K562 (cell line): ENCODE data around the gene CEP68. TPM values are rescaled to one million over a fixed set of nuclear protein-coding genes. Genes with fewer than 3 reads are reported as not detected.

Experiments
- ATAC-seq: fragments of 200-7000 bp; cut with Tn5 transposase; 3 replicates; pipeline ENCODE4 v1.9.1; 2020; ENCODE audit warnings: moderate library complexity
- Bru-seq: library from RNA; stranded (reverse); fragments of 400-500 nt; gene quantifications from one replicate; lab custom pipeline; 2021; lab: Mats Ljungman, UMichigan
- BruChase-seq, 2 experiments: library from RNA; stranded (reverse); fragments of 400-500 nt; gene quantifications; one replicate each; lab custom pipeline; 2021; lab: Mats Ljungman, UMichigan
- BruUV-seq: library from RNA; stranded (reverse); fragments of 400-500 nt; replicated peaks from 2 replicates; lab custom pipeline; 2021; lab: Mats Ljungman, UMichigan
- CTCF ChIA-PET: fragments of 300-600 bp; formaldehyde crosslinking; extraction: SDS; loops from one replicate; lab custom pipeline; 2021; ENCODE audit warnings: low intra/inter-chr PET ratio; lab: Yijun Ruan, JAX
- POLR2A ChIA-PET: fragments of 300-600, 350-650 bp; sonication (Branson Sonifier 250); formaldehyde crosslinking; extraction: SDS; loops from one replicate; lab custom pipeline; 2021; ENCODE audit warnings: antibody characterized with exemption, inconsistent platforms; lab: Yijun Ruan, JAX
- DNase-seq, 4 experiments: peaks; one replicate each; pipeline versions ENCODE4 v3.0.0 to v3.0.0-alpha.2; 2011 to 2018; ENCODE audit warnings: low spot score in 3 of 4, mixed read lengths in 3 of 4; ENCODE audit errors: extremely low read depth in 1 of 4
- FAIRE-seq: peaks from 2 replicates; lab custom pipeline; 2011; peaks lifted over from hg19 to GRCh38; lab: Jason Lieb, UNC
- H2AFZ ChIP-seq: 2 replicates; pipeline ENCODE4 v1.6.0; 2011; ENCODE audit warnings: low read depth, low read length, control low read depth, inconsistent platforms
- H3K27ac ChIP-seq: fragments of 200-600 bp; 3 replicates; pipeline ENCODE4 v1.8.0; 2011; ENCODE audit warnings: low read depth, mild to moderate bottlenecking, control low read depth, inconsistent platforms, low read length, moderate library complexity, mixed read lengths; ENCODE audit errors: extremely low read depth
- H3K27me3 ChIP-seq, 2 experiments: fragments of 300-600 bp in 1 of 2; 2 replicates in 1 of 2; 3 replicates in 1 of 2; pipeline versions ENCODE4 v1.6.0 to v1.8.0; 2011; ENCODE audit warnings: inconsistent platforms in 2 of 2, low read length in 2 of 2, mild to moderate bottlenecking in 1 of 2, mixed read lengths in 1 of 2, moderate library complexity in 1 of 2; ENCODE audit not compliant: control insufficient read depth in 2 of 2, insufficient read depth in 2 of 2
- H3K36me3 ChIP-seq: fragments of 300-600 bp; 3 replicates; pipeline ENCODE4 v1.8.0; 2011; ENCODE audit warnings: mild to moderate bottlenecking, low read length, inconsistent platforms; ENCODE audit not compliant: control insufficient read depth, insufficient read depth
- H3K4me1 ChIP-seq, 2 experiments: fragments of 200-600 bp in 1 of 2; replicated peaks in 1 of 2; 2 replicates in 1 of 2; 3 replicates in 1 of 2; pipeline versions ENCODE4 v1.5.1 to v1.8.0; 2011; ENCODE audit warnings: inconsistent platforms in 2 of 2, low read length in 2 of 2, mild to moderate bottlenecking in 1 of 2, mixed read lengths in 1 of 2, moderate library complexity in 1 of 2; ENCODE audit not compliant: control insufficient read depth in 2 of 2, insufficient read depth in 2 of 2
- H3K4me2 ChIP-seq: 2 replicates; pipeline ENCODE4 v1.6.1; 2011; ENCODE audit warnings: low read length, control low read depth, inconsistent platforms, mixed read lengths; ENCODE audit not compliant: insufficient read depth
- H3K4me3 ChIP-seq: fragments of 200-600 bp; sonication (generic), shearing (Covaris generic); 2 replicates; pipeline ENCODE4 v1.5.1; 2016; ENCODE audit warnings: control low read depth, inconsistent platforms
- H3K79me2 ChIP-seq: fragments of 200-600 bp; 3 replicates; pipeline ENCODE4 v1.8.0; 2011; ENCODE audit warnings: low read length, inconsistent platforms; ENCODE audit not compliant: control insufficient read depth, insufficient read depth
- H3K9ac ChIP-seq, 2 experiments: 2 replicates each; pipeline versions ENCODE4 v1.6.0 to v1.6.1; 2011; ENCODE audit warnings: low read depth in 2 of 2, low read length in 2 of 2, control low read depth in 1 of 2, inconsistent platforms in 1 of 2, mild to moderate bottlenecking in 1 of 2, mixed read lengths in 1 of 2; ENCODE audit not compliant: insufficient read depth in 1 of 2
- H3K9me1 ChIP-seq: one replicate; pipeline ENCODE4 v1.6.0; 2011; ENCODE audit warnings: inconsistent platforms, mild to moderate bottlenecking, low read length, moderate library complexity; ENCODE audit not compliant: control insufficient read depth, insufficient read depth
- H3K9me3 ChIP-seq: replicated peaks from 2 replicates; pipeline ENCODE4 v1.5.1; 2011; ENCODE audit warnings: low read depth, low read length, inconsistent platforms; ENCODE audit not compliant: control insufficient read depth, insufficient read depth
- H4K20me1 ChIP-seq: replicated peaks from 2 replicates; pipeline ENCODE4 v1.6.1; 2011; ENCODE audit warnings: low read length, inconsistent platforms, mixed read lengths; ENCODE audit not compliant: control insufficient read depth, insufficient read depth
- ADNP ChIP-seq: fragments of 200-800 bp; sonication (Bioruptor generic); IDR thresholded peaks from 2 replicates; pipeline ENCODE4 v1.6.1; 2016; ENCODE audit warnings: missing genetic modification characterization, missing compliant biosample characterization
- ATF1 ChIP-seq, 2 experiments: fragments of 450-650 bp in 1 of 2; IDR thresholded peaks; 2 replicates each; pipeline ENCODE4 v1.6.1; 2016; ENCODE audit warnings: missing compliant biosample characterization in 1 of 2, missing genetic modification characterization in 1 of 2
- DDX20 ChIP-seq: fragments of 450-650 bp; IDR thresholded peaks from 2 replicates; pipeline ENCODE4 v1.6.1; 2016; ENCODE audit warnings: missing genetic modification characterization, low read depth, mild to moderate bottlenecking, missing compliant biosample characterization, moderate library complexity
- MAFF ChIP-seq: IDR thresholded peaks from 2 replicates; pipeline ENCODE4 v1.6.1; 2012; ENCODE audit warnings: low read length, improper control_type of control experiment
- MIER1 ChIP-seq: fragments of 450-650 bp; IDR thresholded peaks from 2 replicates; pipeline ENCODE4 v1.6.1; 2016; ENCODE audit warnings: antibody characterized with exemption, mild to moderate bottlenecking, low read depth
- NFATC3 ChIP-seq: fragments of 450-650 bp; IDR thresholded peaks from 2 replicates; pipeline ENCODE4 v1.6.1; 2017; ENCODE audit warnings: mild to moderate bottlenecking
- POLR2AphosphoS5 ChIP-seq: IDR thresholded peaks from 2 replicates; pipeline ENCODE4 v1.6.1; 2011; ENCODE audit warnings: mild to moderate bottlenecking, low read depth, low read length, moderate library complexity; ENCODE audit not compliant: control insufficient read depth, insufficient read depth
- RB1 ChIP-seq: fragments of 450-650 bp; IDR thresholded peaks from 2 replicates; pipeline ENCODE4 v1.6.1; 2017; ENCODE audit warnings: low read depth, mild to moderate bottlenecking
- SMAD2 ChIP-seq: fragments of 150-350 bp; IDR thresholded peaks from 2 replicates; pipeline ENCODE4 v1.6.1; 2014; ENCODE audit warnings: low read depth, mild to moderate bottlenecking, low read length
- TAL1 ChIP-seq: fragments of 450-650 bp; IDR thresholded peaks from 2 replicates; pipeline ENCODE4 v1.6.1; 2016; ENCODE audit warnings: mild to moderate bottlenecking
- ZBTB17 ChIP-seq: fragments of 450-650 bp; formaldehyde crosslinking; IDR thresholded peaks from 2 replicates; pipeline ENCODE4 v1.4.0; 2020; ENCODE audit warnings: mild to moderate bottlenecking
- ZNF277 ChIP-seq: fragments of 250-450 bp; sonication (Bioruptor Pico); IDR thresholded peaks from 2 replicates; pipeline ENCODE4 v1.8.0; 2022; ENCODE audit warnings: inconsistent platforms, mild to moderate bottlenecking, moderate library complexity, borderline replicate concordance
- ZNF444 ChIP-seq: fragments of 250-450 bp; sonication (Bioruptor Pico); IDR thresholded peaks from 2 replicates; pipeline ENCODE4 v1.4.0; 2020; ENCODE audit warnings: mild to moderate bottlenecking, moderate library complexity
- ZNF76 ChIP-seq: fragments of 250-450 bp; sonication (Bioruptor Pico); IDR thresholded peaks from 2 replicates; pipeline ENCODE4 v1.4.0; 2020; ENCODE audit warnings: mild to moderate bottlenecking, moderate library complexity, borderline replicate concordance
- WGBS: fragments of 100-300 bp; shearing (Covaris generic); methylation state at CpG from one replicate; pipeline ENCODE4 v1.1.6; 2016; ENCODE audit warnings: low coverage, mixed read lengths; ENCODE audit not compliant: insufficient coverage; ENCODE audit errors: missing lambda C conversion rate; 5-methylcytosine and 5-hydroxymethylcytosine counted together
- in situ Hi-C: fragments of 300-500 bp; cut with MboI; formaldehyde crosslinking; loops from 4 replicates; pipeline ENCODE4 v1.15.0; 2018; ENCODE audit warnings: inconsistent platforms, mixed read lengths
- intact Hi-C: fragments of 100-400 bp; cut with micrococcal nuclease; formaldehyde crosslinking; loops from 2 replicates; pipeline ENCODE4 v1.14.2; 2022
- long read RNA-seq, 3 experiments: library from polyadenylated mRNA in 2 of 3; library from RNA in 1 of 3; unstranded in 2 of 3; stranded (forward) in 1 of 3; transcript quantifications; one replicate each; pipeline ENCODE4 v2.0.0, GENCODE V29; 2019 to 2022
- polyA minus RNA-seq, 3 experiments: library from RNA; depleted of rRNA, polyadenylated mRNA; stranded (reverse); fragments of >200 nt; gene quantifications; 2 replicates each; pipeline ENCODE4 v1.2.3, GENCODE V29; 2011
- polyA plus RNA-seq, 8 experiments: library from polyadenylated mRNA; depleted of rRNA in 4 of 8; stranded (reverse) in 5 of 8; unstranded in 3 of 8; fragments of >200 nt; fragmentation: Nextera tagmentation in 2 of 8; fragmentation: Illumina TruSeq in 1 of 8; extraction: Ambion mirVana in 2 of 8; extraction: Trizol in 1 of 8; gene quantifications; 2 replicates each; pipeline versions ENCODE4 v1.2.1 to v1.2.3, GENCODE V29; 2011 to 2014; ENCODE audit warnings: inconsistent platforms in 1 of 8, missing spikeins in 1 of 8
- total RNA-seq, 7 experiments: library from RNA; depleted of rRNA in 6 of 7; stranded (reverse); fragments of >200 nt in 6 of 7; fragmentation: Illumina TruSeq in 2 of 7; extraction: Trizol in 2 of 7; gene quantifications; 2 replicates each; pipeline versions ENCODE4 v1.2.1 to v1.2.3, GENCODE V29; 2011 to 2021; ENCODE audit warnings: low replicate concordance in 1 of 7

The CEP68 gene
- 19.6 and 32.3 TPM in 2 replicates for total RNA-seq (2011; cell fraction: chromatin; rRNA removed; ENCODE audit: low replicate concordance)
- total RNA-seq (2011; cell fraction: nucleolus; rRNA removed): 15.3 and 16.3 TPM in 2 replicates
- 16.1 and 19.7 TPM in 2 replicates for total RNA-seq (2011; cell fraction: nucleoplasm; rRNA removed)
- total RNA-seq (2014; rRNA removed): 4.5 and 7.2 TPM in 2 replicates
- total RNA-seq (2014; rRNA removed; fragmentation: Illumina TruSeq; extraction: Trizol): 5.2 and 5.3 TPM in 2 replicates
- 4.8 and 5.1 TPM in 2 replicates for total RNA-seq (2015; rRNA removed; fragmentation: Illumina TruSeq; extraction: Trizol)
- total RNA-seq (2021): 8.5 and 9.1 TPM in 2 replicates
- 5.4 and 9.7 TPM in 2 replicates for polyA plus RNA-seq (2011; rRNA removed)
- 4.7 and 6.8 TPM in 2 replicates for polyA plus RNA-seq (2011; cell fraction: cytosol; rRNA removed)
- polyA plus RNA-seq (2011; cell fraction: nucleus; rRNA removed): 9.6 and 10.4 TPM in 2 replicates
- 4.6 and 8.4 TPM in 2 replicates for polyA plus RNA-seq (2012)
- 6.7 and 7.2 TPM in 2 replicates for polyA plus RNA-seq (2014; fragmentation: Illumina TruSeq; extraction: Trizol)
- 1 to 10 TPM; 1.4 to 1.5 TPM for polyA plus RNA-seq (2014; fragmentation: Nextera tagmentation; extraction: Ambion mirVana)
- 5.2 and 8.7 TPM in 2 replicates for polyA plus RNA-seq (2014; rRNA removed)
- polyA minus RNA-seq (2011; rRNA and poly(A)+ RNA removed): 8.3 and 11.7 TPM in 2 replicates
- polyA minus RNA-seq (2011; cell fraction: cytosol; rRNA and poly(A)+ RNA removed): 3.4 and 4.0 TPM in 2 replicates
- polyA minus RNA-seq (2011; cell fraction: nucleus; rRNA and poly(A)+ RNA removed): 10.6 and 15.1 TPM in 2 replicates
- Bru-seq, nascent RNA: percentile 70 among the genes with signal in this experiment
- percentile 57 among the genes with signal in this experiment for BruChase-seq, experiment 1, labeled RNA remaining after a 2-hour chase
- BruChase-seq, experiment 2, labeled RNA remaining after a 6-hour chase: percentile 57 among the genes with signal in this experiment
- long read RNA-seq, experiment 1, full-length matches to known transcripts: 1 of 20 reads
- long read RNA-seq, experiment 1, partial matches to known transcripts: 13 of 20 reads
- long read RNA-seq, experiment 1, other reads (novel, unspliced or antisense): 6 of 20 reads
- long read RNA-seq, experiment 2, full-length matches to known transcripts: 3 of 19 reads
- long read RNA-seq, experiment 2, partial matches to known transcripts: 3 of 19 reads
- long read RNA-seq, experiment 2, other reads (novel, unspliced or antisense): 13 of 19 reads
- long read RNA-seq, experiment 3, full-length matches to known transcripts: 2 of 9 reads
- long read RNA-seq, experiment 3, partial matches to known transcripts: 1 of 9 reads
- long read RNA-seq, experiment 3, other reads (novel, unspliced or antisense): 6 of 9 reads

GRCh38 chr2:65056215-65057053 is at the start of gene CEP68:
Gene CEP68, plus strand, starts transcription at chr2:65056416. Its CDS starts 13,029 bp downstream, at chr2:65069445.
- under 1% methylated on average over 75 of the region's 99 CpGs for WGBS
- ATAC-seq: peak; percentile 98
- DNase-seq: peak; percentile 96 to 99 (median 97)
- Histone ChIP-seq H3K4me1 (peaks cover 12 to 29% of the 10 kb centered on the region in 2 experiments; a peak in 4 of 5 replicates), H3K27ac (peak within 1 kb of the TSS; percentile 81), H3K79me2 (peaks cover 21% of the 10 kb centered on the region), H3K9me1 (no peaks in the 10 kb centered on the region), H3K27me3 (no peaks in the 10 kb centered on the region), H3K4me2 (peak within 1 kb of the TSS; percentile 81), H4K20me1 (peaks cover 10% of the 10 kb centered on the region), H3K9me3 (no peaks in the 10 kb centered on the region), H3K4me3 (peak within 1 kb of the TSS; percentile 73), H2AFZ (peak within 1 kb of the TSS; percentile 95), H3K36me3 (no peaks in the 10 kb centered on the region; the same call in 2 of the 3 replicates), H3K9ac (peak within 1 kb of the TSS; percentile 64 to 94)
- in situ Hi-C loops (no loop called here), intact Hi-C loops (loop anchor here (2.0 kb wide), 2 partner anchors 68 to 172 kb away; partner anchors contain the start of gene SLC1A4)
- POLR2A ChIA-PET: interaction anchor here (0.6 to 2.3 kb wide), 19 partner anchors 8 to 568 kb away, joined by 3 to 9 read pairs (median 3); partner anchors contain the start of genes ACTR2 and RAB1A
- CTCF ChIA-PET: interaction anchor here (0.6 kb wide), 1 partner anchor 199 kb away, joined by 3 read pairs; no protein-coding TSS in a partner anchor
- FAIRE-seq: peak; percentile 99
- no TSS peak for BruUV-seq
- no peak for TF ChIP-seq MIER1
- TF ChIP-seq MAFF: no peak
- TF ChIP-seq ZNF444: 0 out of 2 replicates have a peak, but pooled peaks have one; percentile 24
- peak; percentile 82; the same call in 1 of the 2 replicates for TF ChIP-seq ZBTB17 (CRISPR knock-in tag)
- no peak for TF ChIP-seq ZNF277
- no peak for TF ChIP-seq ADNP (tag)
- peak; percentile 89 for TF ChIP-seq TAL1
- TF ChIP-seq ATF1 (CRISPR knock-in tag; IDR thresholded peaks at IDR 0.05): no peak
- TF ChIP-seq ATF1 (tag; IDR thresholded peaks at IDR 0.05): peak; percentile 59
- TF ChIP-seq SMAD2: no peak
- TF ChIP-seq DDX20 (tag): no peak
- TF ChIP-seq POLR2AphosphoS5: peak; percentile 74; the same call in 1 of the 2 replicates
- TF ChIP-seq RB1: peak; percentile 67
- no peak for TF ChIP-seq NFATC3
- 0 out of 2 replicates have a peak, but pooled peaks have one; percentile 68 for TF ChIP-seq ZNF76
